Skeletal muscle tissue (tissue), 4 donors: Measurements from ENCODE around the gene PXDN. TPM values are rescaled to one million over a fixed set of nuclear protein-coding genes. Genes with fewer than 3 reads are reported as not detected.

Source experiments
- H3K27ac ChIP-seq: one replicate; pipeline ENCODE4 v1.7.0; 2013; ENCODE audit warnings: mild to moderate bottlenecking, low read depth, low read length, inconsistent platforms
- H3K27me3 ChIP-seq, 3 donors: one replicate each; pipeline ENCODE4 v1.7.0; 2013; ENCODE audit warnings: low read length in 3 of 3; ENCODE audit not compliant: control insufficient read depth in 3 of 3, insufficient read depth in 3 of 3
- H3K36me3 ChIP-seq, 3 donors: one replicate each; pipeline ENCODE4 v1.7.0; 2013; ENCODE audit warnings: low read length in 3 of 3; ENCODE audit not compliant: control insufficient read depth in 3 of 3, insufficient read depth in 3 of 3
- H3K4me1 ChIP-seq, 3 donors: one replicate each; pipeline ENCODE4 v1.7.0; 2013; ENCODE audit warnings: low read length in 3 of 3, mild to moderate bottlenecking in 3 of 3; ENCODE audit not compliant: control insufficient read depth in 3 of 3, insufficient read depth in 3 of 3
- H3K4me3 ChIP-seq, 3 donors: one replicate each; pipeline ENCODE4 v1.7.0; 2013; ENCODE audit warnings: low read length in 3 of 3
- H3K9ac ChIP-seq, 3 donors: one replicate each; pipeline ENCODE4 v1.7.0; 2013; ENCODE audit warnings: low read length in 3 of 3, mild to moderate bottlenecking in 3 of 3, moderate library complexity in 2 of 3, low read depth in 1 of 3
- H3K9me3 ChIP-seq, 3 donors: one replicate each; pipeline ENCODE4 v1.7.0; 2013; ENCODE audit warnings: low read length in 3 of 3; ENCODE audit not compliant: control insufficient read depth in 3 of 3
- total RNA-seq: library from RNA; depleted of rRNA; stranded (reverse); fragments of >200 nt; gene quantifications from one replicate; pipeline ENCODE4 v1.2.3, GENCODE V29; 2014
- donor health status: Osteomylitis.

The PXDN gene
- total RNA-seq, 1 donor from 2014 or later: 106 TPM

DNA sequence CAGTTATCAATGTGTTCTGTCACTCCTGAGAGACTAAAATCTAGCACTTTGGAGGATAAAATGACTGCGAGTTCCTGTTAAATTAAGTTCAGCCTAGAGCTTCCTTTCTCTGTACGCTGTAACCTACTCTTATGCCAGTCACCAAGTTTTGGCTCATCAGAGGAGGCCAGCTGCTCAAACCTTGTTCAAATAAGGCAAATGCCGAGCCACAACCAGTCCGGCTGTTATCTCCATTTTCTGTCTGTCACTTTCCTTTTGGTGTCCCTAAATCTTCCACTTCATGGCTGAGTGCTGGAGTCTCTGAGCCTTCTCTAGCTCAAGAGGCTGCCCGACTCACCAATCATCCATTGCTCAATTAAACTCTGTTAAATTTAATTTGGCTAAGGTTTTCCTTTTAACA is 33.5 kb upstream of the PXDN start:
- no peaks in the 10 kb centered on the region for H3K36me3 ChIP-seq
- no peaks in the 10 kb centered on the region for H3K4me1 ChIP-seq
- H3K27ac ChIP-seq: no peak overlapping the region
- H3K9ac ChIP-seq: no peak overlapping the region
- H3K9me3 ChIP-seq: no peaks in the 10 kb centered on the region
- H3K27me3 ChIP-seq: peaks cover 0 to 11% (median 6%) of the 10 kb centered on the region in 3 donors
- no peak overlapping the region for H3K4me3 ChIP-seq

DNA sequence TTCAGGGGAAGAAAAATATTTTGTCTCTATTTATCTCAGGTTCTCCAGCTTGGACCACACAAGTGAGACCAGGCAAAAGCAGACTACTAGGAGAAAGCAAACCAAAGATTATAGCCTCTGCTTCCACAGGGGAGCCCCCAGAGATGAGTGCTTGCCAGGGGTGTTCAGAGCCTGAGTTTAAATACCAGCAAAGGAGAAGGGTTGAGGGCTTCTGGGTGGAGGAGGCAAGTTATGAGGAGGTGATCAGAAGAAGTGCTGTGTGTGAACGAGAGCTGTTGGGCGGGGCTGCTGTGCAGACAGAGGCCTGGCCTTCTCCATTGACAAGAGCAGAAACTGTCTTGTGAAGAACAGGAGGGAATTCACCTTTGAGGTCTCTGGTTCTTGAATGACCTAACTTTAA is 32.8 kb upstream of the PXDN start:
- Histone ChIP-seq H3K27ac (no peak overlapping the region), H3K4me3 (no peak overlapping the region), H3K9ac (no peak overlapping the region), H3K9me3 (no peaks in the 10 kb centered on the region), H3K4me1 (no peaks in the 10 kb centered on the region), H3K27me3 (peaks cover 0 to 11% (median 6%) of the 10 kb centered on the region in 3 donors), H3K36me3 (no peaks in the 10 kb centered on the region)

DNA sequence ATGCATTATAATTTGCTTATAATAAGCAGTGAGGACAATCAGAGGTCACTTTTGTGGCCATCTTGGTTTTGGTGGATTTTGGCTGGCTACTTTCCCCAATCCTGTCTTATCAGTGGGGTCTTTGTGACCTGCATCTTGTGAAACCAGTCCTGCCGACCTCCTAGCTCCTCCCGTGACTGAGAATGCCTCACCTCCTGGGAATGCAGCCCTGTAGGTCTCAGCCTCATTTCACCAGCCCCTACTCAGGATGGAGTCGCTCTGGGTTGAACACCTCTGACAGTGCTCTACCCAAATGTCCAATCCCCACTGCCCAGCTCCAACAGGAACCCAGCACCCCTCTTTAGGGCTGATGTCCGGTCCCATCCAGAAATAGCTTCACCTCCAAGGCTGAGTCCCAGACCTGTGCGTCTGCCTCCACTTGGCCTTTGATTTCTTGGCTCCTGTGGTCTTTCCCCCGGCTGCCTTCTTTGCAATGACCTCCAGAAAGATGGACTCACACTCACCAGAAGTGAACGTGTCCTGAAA is 31.3 kb upstream of the PXDN start:
- no peaks in the 10 kb centered on the region for H3K9me3 ChIP-seq
- H3K4me1 ChIP-seq: no peaks in the 10 kb centered on the region
- H3K9ac ChIP-seq: no peak overlapping the region
- no peak overlapping the region for H3K4me3 ChIP-seq
- no peaks in the 10 kb centered on the region for H3K36me3 ChIP-seq
- peaks cover 0 to 3% (median 0%) of the 10 kb centered on the region in 3 donors for H3K27me3 ChIP-seq
- no peak overlapping the region for H3K27ac ChIP-seq

DNA sequence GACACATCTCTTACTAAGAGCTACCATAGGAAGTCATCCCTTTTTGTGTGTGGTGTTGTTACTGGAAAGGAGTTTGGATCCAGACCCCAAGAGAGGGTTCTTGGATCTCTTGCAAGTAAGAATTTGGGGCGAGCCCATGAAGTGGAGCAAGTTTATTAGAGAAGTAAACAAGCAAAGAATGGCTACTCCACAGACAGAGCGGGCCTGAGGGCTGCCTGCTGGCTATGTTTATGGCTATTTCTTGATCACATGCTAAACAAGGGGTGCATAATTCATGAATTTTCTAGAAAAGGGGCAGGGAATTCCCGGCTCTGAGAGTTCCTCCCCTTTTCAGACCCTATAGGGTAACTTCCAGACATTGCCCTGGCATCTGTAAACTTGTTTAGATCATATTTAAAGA is 30.6 kb upstream of the PXDN start:
- Histone ChIP-seq H3K36me3 (no peaks in the 10 kb centered on the region), H3K4me3 (no peak overlapping the region), H3K27ac (no peak overlapping the region), H3K9me3 (no peaks in the 10 kb centered on the region), H3K27me3 (peaks cover 0 to 3% (median 0%) of the 10 kb centered on the region in 3 donors), H3K9ac (no peak overlapping the region), H3K4me1 (no peaks in the 10 kb centered on the region)

DNA sequence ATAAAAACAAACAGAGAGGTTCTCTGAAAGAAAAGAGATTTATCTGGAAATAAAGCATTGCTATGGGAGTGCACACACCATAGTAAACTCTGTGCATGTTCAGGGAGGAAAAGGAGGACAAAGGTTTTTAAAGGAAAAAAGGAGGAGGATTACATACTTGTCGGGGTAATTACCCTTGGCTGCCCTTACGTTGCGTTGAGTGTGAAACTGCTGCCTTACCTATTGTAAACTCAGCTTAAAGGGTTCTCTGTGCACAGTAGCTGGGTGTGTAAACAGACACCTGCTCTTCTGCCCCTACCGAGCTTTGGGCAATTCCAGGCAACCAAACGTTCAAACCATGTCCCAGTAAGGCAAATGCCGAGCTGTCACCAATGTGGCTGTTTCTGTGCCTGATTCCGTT is 29.6 kb upstream of the PXDN start:
- Histone ChIP-seq H3K36me3 (no peaks in the 10 kb centered on the region), H3K9me3 (no peaks in the 10 kb centered on the region), H3K27ac (no peak overlapping the region), H3K9ac (no peak overlapping the region), H3K4me3 (no peak overlapping the region), H3K4me1 (no peaks in the 10 kb centered on the region), H3K27me3 (no peaks in the 10 kb centered on the region)

DNA sequence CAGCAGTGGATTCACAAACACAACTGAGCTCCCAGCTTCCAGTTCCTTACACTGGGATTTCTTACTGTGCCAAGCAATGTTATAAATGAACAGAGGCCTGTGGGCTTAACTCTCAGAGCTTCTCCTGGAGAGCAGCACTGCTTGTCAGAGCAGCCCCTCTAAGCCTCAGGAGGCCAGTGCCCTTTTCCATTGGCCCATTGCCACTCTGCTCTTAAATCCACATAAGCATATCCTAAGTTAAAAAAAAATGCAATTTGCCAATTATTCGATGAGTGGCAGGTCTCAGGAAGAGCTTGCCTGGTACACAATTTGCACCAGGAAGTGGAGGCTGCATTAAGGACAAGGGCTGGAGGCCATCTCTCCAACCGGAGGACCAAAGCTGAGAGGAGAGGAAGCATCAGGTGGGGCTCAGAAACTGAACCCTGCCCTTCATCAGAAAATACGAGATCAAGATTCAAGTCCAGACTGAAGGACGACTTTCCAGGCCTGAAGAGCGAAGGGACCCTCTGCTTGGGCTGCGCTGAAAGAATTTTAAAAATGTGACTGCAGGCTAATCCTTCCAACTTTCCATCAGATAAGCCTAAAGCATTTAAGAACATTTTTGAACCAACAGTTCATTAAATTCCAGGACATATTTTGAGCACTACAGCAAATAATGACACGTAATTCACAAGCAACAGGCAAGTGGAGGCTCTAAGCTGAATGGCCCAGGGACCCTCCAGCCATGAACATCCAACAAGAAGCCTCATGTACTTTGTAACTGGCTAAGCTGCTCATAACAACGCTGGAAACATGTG is 28.4 kb upstream of the PXDN start:
- H3K27me3 ChIP-seq: no peaks in the 10 kb centered on the region
- no peak overlapping the region for H3K27ac ChIP-seq
- no peaks in the 10 kb centered on the region for H3K4me1 ChIP-seq
- H3K9me3 ChIP-seq: no peaks in the 10 kb centered on the region
- no peak overlapping the region for H3K4me3 ChIP-seq
- H3K36me3 ChIP-seq: no peaks in the 10 kb centered on the region
- no peak overlapping the region for H3K9ac ChIP-seq

DNA sequence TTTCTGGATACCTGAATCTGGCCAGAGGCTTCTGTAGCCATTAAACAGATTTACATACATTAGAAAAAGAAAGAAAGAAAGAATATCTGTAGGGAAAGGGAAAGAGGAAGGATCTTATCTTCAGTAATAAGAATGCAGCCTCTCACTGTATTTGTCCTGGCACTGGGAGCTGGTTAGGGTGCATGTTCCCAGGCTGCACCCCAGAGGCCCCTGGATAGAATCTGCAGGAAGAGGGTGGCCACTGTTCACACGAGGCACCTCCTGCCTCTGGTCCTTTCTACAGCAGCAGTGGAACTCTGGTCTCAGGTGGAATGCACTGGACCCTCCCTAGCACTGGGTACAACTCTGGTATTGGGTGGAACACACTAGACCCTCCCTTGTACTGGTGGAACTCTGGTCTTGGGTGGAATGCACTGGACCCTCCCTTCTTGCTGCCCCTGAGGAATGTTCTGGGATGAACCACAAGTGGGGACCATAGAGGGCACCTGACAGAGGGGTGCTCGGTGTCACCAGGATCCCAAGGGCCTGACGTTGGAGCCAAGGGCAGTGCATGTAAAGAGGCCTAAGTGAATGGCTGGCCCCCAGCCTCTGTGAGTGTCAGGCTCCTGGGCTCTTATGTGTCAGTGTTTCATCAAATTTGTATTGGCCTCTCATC is 27.4 kb upstream of the PXDN start:
- H3K36me3 ChIP-seq: no peaks in the 10 kb centered on the region
- no peaks in the 10 kb centered on the region for H3K27me3 ChIP-seq
- H3K4me1 ChIP-seq: no peaks in the 10 kb centered on the region
- H3K9ac ChIP-seq: no peak overlapping the region
- no peak overlapping the region for H3K4me3 ChIP-seq
- H3K9me3 ChIP-seq: no peaks in the 10 kb centered on the region
- no peak overlapping the region for H3K27ac ChIP-seq

DNA sequence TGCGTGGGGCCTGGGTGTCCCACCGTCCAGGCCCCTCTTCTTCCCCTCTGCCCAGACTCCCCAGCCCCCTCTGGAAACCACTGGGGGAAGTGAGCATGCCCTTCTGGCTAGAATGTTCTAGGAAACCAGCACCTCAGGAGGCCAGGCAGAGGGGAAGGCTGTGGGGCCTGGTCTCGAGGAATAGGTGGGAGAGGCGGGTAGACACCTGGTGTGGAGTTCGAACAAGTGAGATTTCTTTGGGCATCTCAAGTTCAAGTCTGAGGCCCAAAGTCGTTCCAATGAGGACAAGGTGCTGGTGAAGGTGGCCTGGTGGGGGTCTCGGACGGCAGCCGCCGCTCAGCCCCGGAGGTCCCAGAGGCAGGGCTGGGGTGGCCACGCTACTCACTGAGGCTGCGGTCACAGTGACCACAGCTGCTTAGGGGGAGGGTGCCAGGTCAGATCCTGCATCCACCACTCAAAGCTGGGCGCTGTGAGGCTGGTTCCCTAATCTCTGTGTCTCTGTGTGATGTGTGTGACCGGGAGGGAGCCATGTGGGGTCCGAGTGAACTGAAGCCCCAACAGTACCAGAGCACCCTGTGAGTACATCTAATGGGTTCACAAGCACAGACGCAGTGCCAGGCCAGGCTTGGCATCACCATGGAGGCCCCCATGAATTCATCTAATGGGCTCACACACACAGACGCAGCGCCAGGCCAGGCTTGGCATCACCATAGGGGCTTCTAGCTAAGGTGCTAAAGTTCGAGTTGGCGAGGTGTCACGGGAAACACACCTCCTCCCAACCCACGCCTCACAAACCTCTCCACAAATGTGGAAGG is 26.5 kb upstream of the PXDN start:
- Histone ChIP-seq H3K9me3 (no peaks in the 10 kb centered on the region), H3K4me3 (no peak overlapping the region)

DNA sequence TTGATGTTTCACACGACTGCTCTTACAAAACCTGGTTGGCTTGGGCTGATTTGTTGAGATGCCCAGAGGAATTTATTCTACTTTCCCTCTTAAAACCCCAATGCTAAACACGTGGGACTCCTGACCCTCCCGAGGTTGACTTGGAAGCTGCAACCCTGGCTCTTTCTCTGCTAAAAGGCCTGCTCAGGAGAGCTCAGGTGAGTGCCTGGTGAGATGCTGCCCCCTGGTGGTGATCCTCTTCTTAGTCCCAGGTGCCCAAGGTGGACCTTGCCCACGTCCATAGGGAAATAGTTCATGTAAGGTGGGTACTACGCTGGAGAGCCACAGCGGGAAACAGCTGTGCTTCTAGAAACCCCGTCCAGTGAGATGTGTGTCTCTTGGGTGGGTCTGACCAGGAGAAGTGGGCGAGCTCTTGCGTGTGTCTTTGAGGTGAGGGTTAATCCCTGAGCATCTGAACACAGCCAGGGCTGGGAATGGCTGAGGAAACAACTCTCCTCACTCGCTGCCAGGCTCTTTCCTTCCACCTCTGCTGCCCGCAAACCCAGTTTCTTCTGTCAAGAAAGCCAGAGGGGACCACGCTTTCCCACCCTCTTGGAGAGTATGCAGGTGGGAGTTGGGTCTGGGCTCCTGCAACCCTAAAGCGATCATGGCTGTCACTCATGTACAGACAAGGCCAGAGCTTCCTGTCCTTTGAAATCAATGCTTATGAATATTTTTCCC is 25.5 kb upstream of the PXDN start:
- no peaks in the 10 kb centered on the region for H3K9me3 ChIP-seq
- no peak overlapping the region for H3K9ac ChIP-seq
- no peaks in the 10 kb centered on the region for H3K27me3 ChIP-seq
- no peaks in the 10 kb centered on the region for H3K4me1 ChIP-seq
- no peaks in the 10 kb centered on the region for H3K36me3 ChIP-seq
- no peak overlapping the region for H3K27ac ChIP-seq
- H3K4me3 ChIP-seq: no peak overlapping the region

More for the DNA sequence above, 26.5 kb upstream of the PXDN start:
- Histone ChIP-seq H3K36me3 (no peaks in the 10 kb centered on the region), H3K9ac (no peak overlapping the region), H3K27me3 (no peaks in the 10 kb centered on the region), H3K27ac (no peak overlapping the region), H3K4me1 (no peaks in the 10 kb centered on the region)
